ENCODE measurements around the gene DNAH7.

DNA sequence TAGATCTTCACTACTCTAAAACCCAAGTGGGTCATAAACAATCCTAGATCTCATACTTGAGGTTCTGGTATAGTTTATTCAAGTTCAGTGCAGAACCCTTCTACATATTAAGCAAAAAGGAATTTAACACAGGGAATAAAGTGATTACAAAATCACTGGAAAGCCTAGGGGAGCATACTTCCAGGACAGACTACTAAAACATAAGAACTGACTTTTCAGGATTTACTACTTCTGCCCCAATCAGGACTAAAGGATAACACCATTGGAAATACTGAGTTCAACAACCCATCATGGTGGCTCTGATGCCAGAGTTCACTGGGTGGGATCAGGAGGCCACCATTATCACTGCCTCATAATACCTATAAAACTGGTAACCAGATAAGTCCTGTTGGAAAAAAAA lies 123.6 kb downstream of the DNAH7 start:
- TF ChIP-seq, protein P1, sequence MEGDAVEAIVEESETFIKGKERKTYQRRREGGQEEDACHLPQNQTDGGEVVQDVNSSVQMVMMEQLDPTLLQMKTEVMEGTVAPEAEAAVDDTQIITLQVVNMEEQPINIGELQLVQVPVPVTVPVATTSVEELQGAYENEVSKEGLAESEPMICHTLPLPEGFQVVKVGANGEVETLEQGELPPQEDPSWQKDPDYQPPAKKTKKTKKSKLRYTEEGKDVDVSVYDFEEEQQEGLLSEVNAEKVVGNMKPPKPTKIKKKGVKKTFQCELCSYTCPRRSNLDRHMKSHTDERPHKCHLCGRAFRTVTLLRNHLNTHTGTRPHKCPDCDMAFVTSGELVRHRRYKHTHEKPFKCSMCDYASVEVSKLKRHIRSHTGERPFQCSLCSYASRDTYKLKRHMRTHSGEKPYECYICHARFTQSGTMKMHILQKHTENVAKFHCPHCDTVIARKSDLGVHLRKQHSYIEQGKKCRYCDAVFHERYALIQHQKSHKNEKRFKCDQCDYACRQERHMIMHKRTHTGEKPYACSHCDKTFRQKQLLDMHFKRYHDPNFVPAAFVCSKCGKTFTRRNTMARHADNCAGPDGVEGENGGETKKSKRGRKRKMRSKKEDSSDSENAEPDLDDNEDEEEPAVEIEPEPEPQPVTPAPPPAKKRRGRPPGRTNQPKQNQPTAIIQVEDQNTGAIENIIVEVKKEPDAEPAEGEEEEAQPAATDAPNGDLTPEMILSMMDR (conservative IDR thresholded peaks at IDR 0.05; ENCODE audit: low read depth in 2 of 2) = no peak
- TF ChIP-seq EZH2 (IDR thresholded peaks at IDR 0.05; ENCODE audit: low read depth, unreplicated experiment) (no peak), EZH2phosphoT487 (IDR thresholded peaks at IDR 0.05; ENCODE audit: unreplicated experiment) (no peak), ZNF114 (CRISPR knock-in tag; IDR thresholded peaks at IDR 0.05) (no peak), NANOG (IDR thresholded peaks at IDR 0.05; ENCODE audit: borderline replicate concordance) (no peak)
